Tibial nerve (tissue), 4 donors: Measurements from ENCODE around the gene OCEL1.

Experiments used
- CTCF ChIP-seq, 5 experiments: fragments of 200-600 bp in 3 of 5; fragments of 450-650 bp in 2 of 5; sonication (generic) in 3 of 5; IDR thresholded peaks; one replicate each; pipeline ENCODE4 v1.5.1; 2016 to 2019; ENCODE audit warnings: antibody characterized with exemption in 5 of 5, mild to moderate bottlenecking in 3 of 5, moderate library complexity in 2 of 5
- EP300 ChIP-seq, 2 donors: sonication (generic); formaldehyde crosslinking; IDR thresholded peaks; one replicate each; pipeline ENCODE4 v1.6.1; 2017; ENCODE audit warnings: antibody characterized with exemption in 2 of 2, mild to moderate bottlenecking in 1 of 2
- POLR2A ChIP-seq, 2 donors: fragments of 450-650 bp; IDR thresholded peaks; one replicate each; pipeline ENCODE4 v1.6.1; 2017; ENCODE audit warnings: antibody characterized with exemption in 2 of 2, mild to moderate bottlenecking in 2 of 2, moderate library complexity in 2 of 2

DNA sequence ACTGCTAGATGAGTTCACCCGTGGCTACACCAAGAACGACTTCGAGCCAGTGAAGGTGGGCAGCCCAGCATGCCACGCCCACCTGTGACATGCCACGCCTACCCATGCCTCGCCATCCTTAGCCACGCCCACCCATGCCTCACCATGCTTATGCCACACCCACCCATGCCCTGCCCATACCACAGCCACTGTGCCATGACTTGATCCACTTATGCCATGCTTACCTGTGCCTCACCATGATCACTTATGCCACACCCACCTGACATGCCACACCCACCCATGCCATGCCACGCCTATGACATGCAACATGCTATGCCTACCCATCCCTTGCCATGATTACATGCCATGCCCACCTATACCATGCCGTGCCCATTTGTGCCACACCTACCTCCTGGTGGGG, 23.8 kb upstream of the OCEL1 start:
- no peak for TF ChIP-seq POLR2A (IDR thresholded peaks at IDR 0.05)
- TF ChIP-seq EP300 (IDR thresholded peaks at IDR 0.05): no peak
- no peak for TF ChIP-seq CTCF (IDR thresholded peaks at IDR 0.05)
